HG03342 (cell line): Measurements from ENCODE around the gene GPR137.
"Not testable (repeated sequence)": the region's sequence is repeated elsewhere in the genome, so short reads cannot be mapped to it uniquely, and the experiment has no call there.

Experiments used
- ATAC-seq: cut with Tn5 transposase; IDR thresholded peaks from one replicate; pipeline ENCODE4 v1.9.1; 2021; ENCODE audit warnings: mild to moderate bottlenecking, moderate library complexity; ENCODE audit not compliant: unreplicated experiment

Gene GPR137

GRCh38 chr11:64298966-64299846 lies 13.6 kb downstream of the GPR137 start:
- no peak for ATAC-seq

- ATAC-seq: no peak
These were observed 14.4 kb downstream of the GPR137 start, which contains the start of gene CATSPERZ for GRCh38 chr11:64299847-64300648. Gene CATSPERZ, plus strand, starts transcription at chr11:64300358. Its CDS starts 53 bp downstream, at chr11:64300411.

GRCh38 chr11:64303109-64304031 lies 17.7 kb downstream of the GPR137 start:
- ATAC-seq: no peak

- ATAC-seq: no peak
These were observed 18.3 kb downstream of the GPR137 start for GRCh38 chr11:64304032-64304315.

GRCh38 chr11:64304316-64305072 lies 18.8 kb downstream of the GPR137 start:
- peak; percentile 22 for ATAC-seq

- ATAC-seq: peak; percentile 74
These were observed 19.5 kb downstream of the GPR137 start, which contains the start of gene ESRRA for GRCh38 chr11:64305075-64305690. Gene ESRRA, plus strand, starts transcription at chr11:64305524. Its CDS starts 1,656 bp downstream, at chr11:64307180.

- no peak for ATAC-seq
These were observed 20.3 kb downstream of the GPR137 start for GRCh38 chr11:64305691-64306562.

GRCh38 chr11:64306563-64306875 lies 20.9 kb downstream of the GPR137 start:
- ATAC-seq: no peak

- ATAC-seq: no peak
These were observed 21.4 kb downstream of the GPR137 start for GRCh38 chr11:64306876-64307622.

- ATAC-seq: not testable (repeated sequence)
These were observed 22.1 kb downstream of the GPR137 start for GRCh38 chr11:64307795-64308194.

GRCh38 chr11:64312947-64313346 lies 27.3 kb downstream of the GPR137 start:
- ATAC-seq: no peak

- ATAC-seq: no peak
These were observed 28.0 kb downstream of the GPR137 start for GRCh38 chr11:64313491-64314145.

GRCh38 chr11:64314146-64314804 lies 28.6 kb downstream of the GPR137 start:
- no peak for ATAC-seq

- ATAC-seq: no peak
These were observed 29.3 kb downstream of the GPR137 start for GRCh38 chr11:64314805-64315561.

- not testable (repeated sequence) for ATAC-seq
These were observed 30.2 kb downstream of the GPR137 start for GRCh38 chr11:64315667-64316526.
